HepG2 (cell line): Measurements from ENCODE around the gene GRM2. TPM values are rescaled to one million over a fixed set of nuclear protein-coding genes. Genes with fewer than 3 reads are reported as not detected.

Experiments used
- NR2C2 ChIP-seq: sonication (generic); formaldehyde crosslinking; IDR thresholded peaks from 2 replicates; pipeline ENCODE4 v1.4.0; 2020; ENCODE audit warnings: missing genetic modification reagents, mild to moderate bottlenecking, moderate library complexity, borderline replicate concordance
- RAD21 ChIP-seq: fragments of 450-650 bp; formaldehyde crosslinking; IDR thresholded peaks from 2 replicates; pipeline ENCODE4 v1.5.0; 2020; ENCODE audit warnings: mild to moderate bottlenecking
- REL ChIP-seq: sonication (generic); formaldehyde crosslinking; conservative IDR thresholded peaks from 2 replicates; pipeline ENCODE4 v1.8.0; 2022; ENCODE audit warnings: mild to moderate bottlenecking, missing genetic modification reagents, moderate library complexity
- RFX5 ChIP-seq: IDR thresholded peaks from 2 replicates; pipeline ENCODE4 v1.6.1; 2011; ENCODE audit warnings: low read depth, low read length, improper control_type of control experiment
- SALL1 ChIP-seq: sonication (generic); formaldehyde crosslinking; IDR thresholded peaks from 2 replicates; pipeline ENCODE4 v1.8.0; 2022; ENCODE audit warnings: mild to moderate bottlenecking, missing genetic modification reagents
- SAP130 ChIP-seq: IDR thresholded peaks from 2 replicates; pipeline ENCODE4 v1.6.1; 2016; ENCODE audit warnings: low read depth
- SMARCC2 ChIP-seq: fragments of 450-650 bp; IDR thresholded peaks from 2 replicates; pipeline ENCODE4 v1.6.1; 2017; ENCODE audit warnings: antibody characterized with exemption, mild to moderate bottlenecking
- ZMYM3 ChIP-seq: sonication (generic); formaldehyde crosslinking; IDR thresholded peaks from 2 replicates; pipeline ENCODE4 v1.5.1; 2020; ENCODE audit warnings: mild to moderate bottlenecking, missing genetic modification reagents
- ZNF207 ChIP-seq: fragments of 450-650 bp; IDR thresholded peaks from 2 replicates; pipeline ENCODE4 v1.6.1; 2016; ENCODE audit warnings: antibody characterized with exemption, borderline replicate concordance
- ZNF234 ChIP-seq: sonication (generic); formaldehyde crosslinking; conservative IDR thresholded peaks from 2 replicates; pipeline ENCODE4 v1.5.1; 2020; ENCODE audit warnings: mild to moderate bottlenecking, missing genetic modification reagents
- ZNF337 ChIP-seq: sonication (generic); formaldehyde crosslinking; IDR thresholded peaks from 2 replicates; pipeline ENCODE4 v1.5.1; 2020; ENCODE audit warnings: missing genetic modification reagents, low read depth, mild to moderate bottlenecking, borderline replicate concordance
- ZNF614 ChIP-seq: IDR thresholded peaks from 2 replicates; pipeline ENCODE4 v1.6.1; 2018; ENCODE audit warnings: missing biosample characterization, missing genetic modification reagents, inconsistent platforms, borderline replicate concordance
- polyA plus RNA-seq, 8 experiments: library from polyadenylated mRNA; depleted of rRNA in 3 of 8; stranded (reverse) in 7 of 8; unstranded in 1 of 8; fragments of >200 nt; fragmentation: Illumina TruSeq in 4 of 8; extraction: Trizol in 4 of 8; gene quantifications; 2 replicates each; pipeline versions ENCODE4 v1.2.1 to v1.2.3, GENCODE V29; 2011 to 2016; ENCODE audit warnings: low read depth in 4 of 8, missing spikeins in 1 of 8, mixed read lengths in 1 of 8; ENCODE audit not compliant: insufficient read depth in 1 of 8
- total RNA-seq, 5 experiments: library from RNA; depleted of rRNA; stranded (reverse); fragments of >200 nt; fragmentation: Illumina TruSeq; extraction: Trizol; gene quantifications; 2 replicates each; pipeline ENCODE4 v1.2.3, GENCODE V29; 2016; ENCODE audit warnings: low read depth in 1 of 5
- TF ChIP-seq, protein P1 (sequence below), 2 experiments: sonication (generic) in 1 of 2; formaldehyde crosslinking in 1 of 2; IDR thresholded peaks; 2 replicates each; pipeline versions ENCODE4 v1.4.0 to v1.6.1; 2018 to 2020; ENCODE audit warnings: missing genetic modification reagents in 2 of 2, borderline replicate concordance in 1 of 2, low read depth in 1 of 2, mild to moderate bottlenecking in 1 of 2, missing biosample characterization in 1 of 2
- TF ChIP-seq, protein P2 (sequence below): sonication (generic); formaldehyde crosslinking; IDR thresholded peaks from 2 replicates; pipeline ENCODE4 v1.4.0; 2020; ENCODE audit warnings: missing genetic modification reagents
- TF ChIP-seq, protein P3 (sequence below): sonication (generic); formaldehyde crosslinking; IDR thresholded peaks from 2 replicates; pipeline ENCODE4 v1.5.0; 2020; ENCODE audit warnings: mild to moderate bottlenecking, missing genetic modification reagents, moderate library complexity

Gene GRM2
- total and polyA plus RNA-seq, 2 of the 13 experiments (the other 11 are each of a cell fraction or from before 2014, with no cell fraction given), result 0.04 to 0.07 TPM

DNA sequence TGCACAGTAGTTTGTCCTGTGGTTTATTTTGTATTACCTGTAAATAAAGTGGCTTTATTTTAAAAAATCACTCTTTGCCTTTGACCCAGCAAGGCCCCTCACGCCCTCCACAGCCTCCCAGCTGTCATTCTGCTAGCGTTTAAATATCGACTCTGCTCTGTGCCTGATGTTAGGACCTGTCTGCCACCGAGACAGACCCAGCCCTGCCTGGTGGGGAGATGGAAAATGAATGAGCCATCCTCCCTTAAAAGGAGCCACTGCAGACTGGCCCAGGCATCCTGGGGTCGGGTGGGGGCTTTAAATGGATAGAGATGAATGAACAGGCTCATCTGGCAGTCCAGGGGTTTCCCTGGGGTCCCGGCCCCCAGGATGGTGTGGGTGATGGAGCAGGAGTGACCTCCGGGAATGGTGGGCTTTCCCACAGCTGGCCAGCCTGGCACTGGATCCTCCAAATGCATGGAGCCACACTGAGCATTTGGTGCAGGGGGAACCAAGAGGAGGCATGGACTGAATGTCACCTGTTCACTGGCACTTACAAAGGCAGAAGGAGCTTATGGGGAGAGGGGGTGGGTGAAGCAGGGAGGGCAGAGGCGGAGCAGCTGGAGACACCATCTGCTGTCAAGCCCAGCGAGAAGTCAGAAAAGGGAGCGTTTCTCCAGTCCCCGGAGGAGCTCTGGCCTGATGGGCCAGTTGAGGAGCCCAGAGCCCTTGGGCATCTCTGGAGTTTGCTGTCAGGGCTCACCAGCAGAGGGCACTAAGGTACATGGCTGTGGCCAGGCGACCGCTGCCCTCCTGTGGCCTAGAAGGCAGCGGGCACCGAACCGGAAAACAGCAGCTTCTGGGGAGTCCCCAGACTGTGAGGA lies 11.9 kb downstream of the GRM2 start (continued):
- TF ChIP-seq SALL1 (CRISPR knock-in tag) (peak; percentile 44; the same call in 1 of the 2 replicates), RFX5 (no peak), ZNF337 (CRISPR knock-in tag) (no peak), ZNF234 (CRISPR knock-in tag) (no peak), REL (no peak), NR2C2 (CRISPR knock-in tag) (no peak), ZNF207 (no peak), SMARCC2 (no peak), RAD21 (CRISPR knock-in tag) (peak; percentile 80), SAP130 (CRISPR knock-in tag) (peak; percentile 11; the same call in 1 of the 2 replicates), ZMYM3 (CRISPR knock-in tag) (0 out of 2 replicates have a peak, but pooled peaks have one; percentile 32), ZNF614 (CRISPR knock-in tag) (peak; percentile 30; the same call in 1 of the 2 replicates)
- TF ChIP-seq, protein P1, sequence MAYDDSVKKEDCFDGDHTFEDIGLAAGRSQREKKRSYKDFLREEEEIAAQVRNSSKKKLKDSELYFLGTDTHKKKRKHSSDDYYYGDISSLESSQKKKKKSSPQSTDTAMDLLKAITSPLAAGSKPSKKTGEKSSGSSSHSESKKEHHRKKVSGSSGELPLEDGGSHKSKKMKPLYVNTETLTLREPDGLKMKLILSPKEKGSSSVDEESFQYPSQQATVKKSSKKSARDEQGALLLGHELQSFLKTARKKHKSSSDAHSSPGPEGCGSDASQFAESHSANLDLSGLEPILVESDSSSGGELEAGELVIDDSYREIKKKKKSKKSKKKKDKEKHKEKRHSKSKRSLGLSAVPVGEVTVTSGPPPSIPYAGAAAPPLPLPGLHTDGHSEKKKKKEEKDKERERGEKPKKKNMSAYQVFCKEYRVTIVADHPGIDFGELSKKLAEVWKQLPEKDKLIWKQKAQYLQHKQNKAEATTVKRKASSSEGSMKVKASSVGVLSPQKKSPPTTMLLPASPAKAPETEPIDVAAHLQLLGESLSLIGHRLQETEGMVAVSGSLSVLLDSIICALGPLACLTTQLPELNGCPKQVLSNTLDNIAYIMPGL (CRISPR knock-in tag; IDR thresholded peaks at IDR 0.05; ENCODE audit: borderline replicate concordance in 1 of 2, low read depth in 1 of 2), result peak; percentile 67 to 84; a peak in 3 of 4 replicates
- TF ChIP-seq, protein P2, sequence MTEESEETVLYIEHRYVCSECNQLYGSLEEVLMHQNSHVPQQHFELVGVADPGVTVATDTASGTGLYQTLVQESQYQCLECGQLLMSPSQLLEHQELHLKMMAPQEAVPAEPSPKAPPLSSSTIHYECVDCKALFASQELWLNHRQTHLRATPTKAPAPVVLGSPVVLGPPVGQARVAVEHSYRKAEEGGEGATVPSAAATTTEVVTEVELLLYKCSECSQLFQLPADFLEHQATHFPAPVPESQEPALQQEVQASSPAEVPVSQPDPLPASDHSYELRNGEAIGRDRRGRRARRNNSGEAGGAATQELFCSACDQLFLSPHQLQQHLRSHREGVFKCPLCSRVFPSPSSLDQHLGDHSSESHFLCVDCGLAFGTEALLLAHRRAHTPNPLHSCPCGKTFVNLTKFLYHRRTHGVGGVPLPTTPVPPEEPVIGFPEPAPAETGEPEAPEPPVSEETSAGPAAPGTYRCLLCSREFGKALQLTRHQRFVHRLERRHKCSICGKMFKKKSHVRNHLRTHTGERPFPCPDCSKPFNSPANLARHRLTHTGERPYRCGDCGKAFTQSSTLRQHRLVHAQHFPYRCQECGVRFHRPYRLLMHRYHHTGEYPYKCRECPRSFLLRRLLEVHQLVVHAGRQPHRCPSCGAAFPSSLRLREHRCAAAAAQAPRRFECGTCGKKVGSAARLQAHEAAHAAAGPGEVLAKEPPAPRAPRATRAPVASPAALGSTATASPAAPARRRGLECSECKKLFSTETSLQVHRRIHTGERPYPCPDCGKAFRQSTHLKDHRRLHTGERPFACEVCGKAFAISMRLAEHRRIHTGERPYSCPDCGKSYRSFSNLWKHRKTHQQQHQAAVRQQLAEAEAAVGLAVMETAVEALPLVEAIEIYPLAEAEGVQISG (CRISPR knock-in tag), result 0 out of 2 replicates have a peak, but pooled peaks have one; percentile 22
- TF ChIP-seq, protein P3, sequence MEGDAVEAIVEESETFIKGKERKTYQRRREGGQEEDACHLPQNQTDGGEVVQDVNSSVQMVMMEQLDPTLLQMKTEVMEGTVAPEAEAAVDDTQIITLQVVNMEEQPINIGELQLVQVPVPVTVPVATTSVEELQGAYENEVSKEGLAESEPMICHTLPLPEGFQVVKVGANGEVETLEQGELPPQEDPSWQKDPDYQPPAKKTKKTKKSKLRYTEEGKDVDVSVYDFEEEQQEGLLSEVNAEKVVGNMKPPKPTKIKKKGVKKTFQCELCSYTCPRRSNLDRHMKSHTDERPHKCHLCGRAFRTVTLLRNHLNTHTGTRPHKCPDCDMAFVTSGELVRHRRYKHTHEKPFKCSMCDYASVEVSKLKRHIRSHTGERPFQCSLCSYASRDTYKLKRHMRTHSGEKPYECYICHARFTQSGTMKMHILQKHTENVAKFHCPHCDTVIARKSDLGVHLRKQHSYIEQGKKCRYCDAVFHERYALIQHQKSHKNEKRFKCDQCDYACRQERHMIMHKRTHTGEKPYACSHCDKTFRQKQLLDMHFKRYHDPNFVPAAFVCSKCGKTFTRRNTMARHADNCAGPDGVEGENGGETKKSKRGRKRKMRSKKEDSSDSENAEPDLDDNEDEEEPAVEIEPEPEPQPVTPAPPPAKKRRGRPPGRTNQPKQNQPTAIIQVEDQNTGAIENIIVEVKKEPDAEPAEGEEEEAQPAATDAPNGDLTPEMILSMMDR (CRISPR knock-in tag), result peak; percentile 90
